Lung microvascular endothelial cell (primary cell): ENCODE results near the gene SEMA7A. TPM values are rescaled to one million over a fixed set of nuclear protein-coding genes. Genes with fewer than 3 reads are reported as not detected.

ENCODE experiments used
- DNase-seq, 2 donors: peaks; one replicate each; pipeline versions ENCODE4 v3.0.0 to v3.0.0-alpha.2; 2010; ENCODE audit warnings: low read depth in 2 of 2
- total RNA-seq: library from RNA; depleted of rRNA; stranded (reverse); fragments of >200 nt; gene quantifications from 2 replicates; pipeline ENCODE4 v1.2.1, GENCODE V29; 2014

SEMA7A gene
- total RNA-seq, 1 donor from 2014 or later, result 0.79 TPM

GRCh38 chr15:74415966-74416916 lies 17.5 kb downstream of the SEMA7A start:
- DNase-seq, result no peak

- DNase-seq, result no peak
Measured at GRCh38 chr15:74414603-74415338, 19.0 kb downstream of the SEMA7A start.

GRCh38 chr15:74414081-74414580 lies 19.6 kb downstream of the SEMA7A start:
- no peak for DNase-seq

GRCh38 chr15:74413350-74414080 lies 20.2 kb downstream of the SEMA7A start:
- DNase-seq, result no peak

GRCh38 chr15:74412159-74412558 lies 21.6 kb downstream of the SEMA7A start:
- DNase-seq, result no peak

- no peak for DNase-seq
Measured at GRCh38 chr15:74411686-74412085, 22.1 kb downstream of the SEMA7A start.

GRCh38 chr15:74410502-74410901 lies 23.3 kb downstream of the SEMA7A start:
- no peak for DNase-seq

GRCh38 chr15:74409225-74409624 lies 24.5 kb downstream of the SEMA7A start:
- DNase-seq, result no peak

GRCh38 chr15:74408815-74409214 lies 24.9 kb downstream of the SEMA7A start:
- DNase-seq, result no peak

- no peak for DNase-seq
Measured at GRCh38 chr15:74408385-74408784, 25.4 kb downstream of the SEMA7A start.

- peak in 1 of 2 donors; percentile 34 for DNase-seq
Measured at GRCh38 chr15:74406992-74407705, 26.6 kb downstream of the SEMA7A start.

- DNase-seq, result no peak
Measured at GRCh38 chr15:74406517-74406916, 27.2 kb downstream of the SEMA7A start.

- no peak for DNase-seq
Measured at GRCh38 chr15:74405823-74406222, 27.9 kb downstream of the SEMA7A start.

GRCh38 chr15:74403991-74404563 lies 29.7 kb downstream of the SEMA7A start:
- DNase-seq, result no peak

GRCh38 chr15:74403588-74403919 lies 30.2 kb downstream of the SEMA7A start:
- DNase-seq, result no peak

GRCh38 chr15:74402873-74403587 lies 30.7 kb downstream of the SEMA7A start:
- DNase-seq, result peak; percentile 12 to 34

- no peak for DNase-seq
Measured at GRCh38 chr15:74402337-74402841, 31.4 kb downstream of the SEMA7A start.

- DNase-seq, result no peak
Measured at GRCh38 chr15:74400915-74401757, 32.6 kb downstream of the SEMA7A start.

GRCh38 chr15:74400313-74400860 lies 33.4 kb downstream of the SEMA7A start:
- DNase-seq, result no peak
